Astrocyte (in vitro differentiated cells and primary cell): ENCODE results near the gene CROCC2. TPM values are rescaled to one million over a fixed set of nuclear protein-coding genes. Genes with fewer than 3 reads are reported as not detected.
A peak's percentile ranks its signal among the peaks of the same experiment; 100 is the strongest.

Experiments used
- DNase-seq: peaks from one replicate; pipeline ENCODE4 v3.0.0-alpha.2; 2010; ENCODE audit warnings: low read depth
- FAIRE-seq: peaks from 2 replicates; lab custom pipeline; 2011; peaks lifted over from hg19 to GRCh38; lab: Jason Lieb, UNC
- H2AFZ ChIP-seq: 2 replicates; pipeline ENCODE4 v1.6.0; 2012; ENCODE audit warnings: low read depth, low read length, inconsistent platforms
- H3K27ac ChIP-seq: 2 replicates; pipeline ENCODE4 v1.5.1; 2011; ENCODE audit warnings: low read depth, low read length, inconsistent platforms
- H3K27me3 ChIP-seq: 2 replicates; pipeline ENCODE4 v1.6.0; 2011; ENCODE audit warnings: low read length, inconsistent platforms; ENCODE audit not compliant: insufficient read depth
- H3K36me3 ChIP-seq: 2 replicates; pipeline ENCODE4 v1.5.1; 2011; ENCODE audit warnings: low read length, inconsistent platforms; ENCODE audit not compliant: insufficient read depth
- H3K4me1 ChIP-seq: 2 replicates; pipeline ENCODE4 v1.5.1; 2011; ENCODE audit warnings: low read length, inconsistent platforms; ENCODE audit not compliant: insufficient read depth
- H3K4me2 ChIP-seq: 2 replicates; pipeline ENCODE4 v1.6.0; 2012; ENCODE audit warnings: low read length, inconsistent platforms
- H3K4me3 ChIP-seq: 2 replicates; pipeline ENCODE4 v1.5.1; 2011; ENCODE audit warnings: low read depth, mild to moderate bottlenecking, low read length, inconsistent platforms; ENCODE audit not compliant: insufficient read depth
- H3K79me2 ChIP-seq: 2 replicates; pipeline ENCODE4 v1.6.0; 2012; ENCODE audit warnings: mild to moderate bottlenecking, low read length, inconsistent platforms; ENCODE audit not compliant: insufficient read depth
- H3K9ac ChIP-seq: 2 replicates; pipeline ENCODE4 v1.6.0; 2012; ENCODE audit warnings: mild to moderate bottlenecking, low read length, inconsistent platforms
- H3K9me3 ChIP-seq: 2 replicates; pipeline ENCODE4 v1.5.1; 2012; ENCODE audit warnings: low read depth, mild to moderate bottlenecking, low read length, inconsistent platforms; ENCODE audit not compliant: insufficient read depth
- H4K20me1 ChIP-seq: 2 replicates; pipeline ENCODE4 v1.6.0; 2012; ENCODE audit warnings: low read length, inconsistent platforms; ENCODE audit not compliant: insufficient read depth
- H3K27ac Mint-ChIP-seq: one replicate; pipeline ENCODE4 v1.8.0; 2021; ENCODE audit warnings: mild to moderate bottlenecking, mixed read lengths; ENCODE audit not compliant: unreplicated experiment
- H3K27me3 Mint-ChIP-seq: one replicate; pipeline ENCODE4 v1.8.0; 2021; ENCODE audit warnings: low read depth, mixed read lengths; ENCODE audit not compliant: unreplicated experiment
- H3K36me3 Mint-ChIP-seq: one replicate; pipeline ENCODE4 v1.8.0; 2021; ENCODE audit warnings: low read depth, mixed read lengths; ENCODE audit not compliant: unreplicated experiment
- H3K4me1 Mint-ChIP-seq: one replicate; pipeline ENCODE4 v1.8.0; 2021; ENCODE audit warnings: low read depth, mixed read lengths; ENCODE audit not compliant: unreplicated experiment
- H3K4me3 Mint-ChIP-seq: one replicate; pipeline ENCODE4 v1.8.0; 2021; ENCODE audit warnings: mild to moderate bottlenecking, moderate library complexity, mixed read lengths; ENCODE audit not compliant: unreplicated experiment
- H3K9me3 Mint-ChIP-seq: one replicate; pipeline ENCODE4 v1.8.0; 2021; ENCODE audit warnings: mild to moderate bottlenecking, mixed read lengths; ENCODE audit not compliant: unreplicated experiment
- CTCF ChIP-seq: IDR thresholded peaks from 2 replicates; pipeline ENCODE4 v1.5.1; 2011; ENCODE audit warnings: low read depth, mild to moderate bottlenecking, inconsistent platforms, low read length, moderate library complexity; ENCODE audit not compliant: insufficient read depth
- EZH2 ChIP-seq: IDR thresholded peaks from 2 replicates; pipeline ENCODE4 v1.6.1; 2012; ENCODE audit warnings: mild to moderate bottlenecking, low read length, inconsistent platforms; ENCODE audit not compliant: insufficient read depth
- total RNA-seq: library from RNA; stranded (reverse); gene quantifications from 2 replicates; pipeline ENCODE4 v1.2.1, GENCODE V29; 2021

The CROCC2 gene
- total RNA-seq, 1 donor from 2014 or later, result not detected

- peaks cover 17% of the 10 kb centered on the region for H3K27me3 Mint-ChIP-seq
- Histone ChIP-seq H2AFZ (peak overlapping the region; percentile 60), H3K9me3 (no peaks in the 10 kb centered on the region), H3K4me2 (peak overlapping the region; percentile 25), H3K79me2 (no peaks in the 10 kb centered on the region), H3K9ac (no peak overlapping the region), H3K4me1 (peaks cover 3% of the 10 kb centered on the region), H4K20me1 (no peaks in the 10 kb centered on the region), H3K27ac (no peak overlapping the region), H3K27me3 (no peaks in the 10 kb centered on the region), H3K36me3 (no peaks in the 10 kb centered on the region), H3K4me3 (no peak overlapping the region)
- no peaks in the 10 kb centered on the region for H3K36me3 Mint-ChIP-seq
- DNase-seq (peak; percentile 36), FAIRE-seq (no peak)
- H3K27ac Mint-ChIP-seq, result no peak overlapping the region
- TF ChIP-seq CTCF, result no peak
- TF ChIP-seq EZH2, result no peak
- H3K4me3 Mint-ChIP-seq, result no peak overlapping the region
- no peaks in the 10 kb centered on the region for H3K4me1 Mint-ChIP-seq
- H3K9me3 Mint-ChIP-seq, result no peaks in the 10 kb centered on the region
Observed at GRCh38 chr2:240893363-240893844, 12.7 kb upstream of the CROCC2 start.

GRCh38 chr2:240894006-240894405, 12.1 kb upstream of the CROCC2 start:
- no peaks in the 10 kb centered on the region for H3K27me3 ChIP-seq
- H4K20me1 ChIP-seq, result no peaks in the 10 kb centered on the region
- no peak overlapping the region for H3K4me3 ChIP-seq
- H3K27me3 Mint-ChIP-seq, result peaks cover 18% of the 10 kb centered on the region
- H3K9ac ChIP-seq, result no peak overlapping the region
- DNase-seq (no peak), FAIRE-seq (no peak)
- no peaks in the 10 kb centered on the region for H3K36me3 ChIP-seq
- no peak for TF ChIP-seq CTCF
- no peak for TF ChIP-seq EZH2
- H3K9me3 ChIP-seq, result no peaks in the 10 kb centered on the region
- no peaks in the 10 kb centered on the region for H3K9me3 Mint-ChIP-seq
- peak overlapping the region; percentile 25 for H3K4me2 ChIP-seq
- no peak overlapping the region for H3K27ac ChIP-seq
- peaks cover 2% of the 10 kb centered on the region for H3K4me1 Mint-ChIP-seq
- H3K27ac Mint-ChIP-seq, result no peak overlapping the region
- H2AFZ ChIP-seq, result no peak overlapping the region
- H3K36me3 Mint-ChIP-seq, result no peaks in the 10 kb centered on the region
- H3K79me2 ChIP-seq, result no peaks in the 10 kb centered on the region
- no peak overlapping the region for H3K4me3 Mint-ChIP-seq
- peaks cover 3% of the 10 kb centered on the region for H3K4me1 ChIP-seq

- Histone ChIP-seq H3K27me3 (no peaks in the 10 kb centered on the region), H3K4me1 (peaks cover 3% of the 10 kb centered on the region), H3K4me3 (no peak overlapping the region), H3K36me3 (no peaks in the 10 kb centered on the region), H4K20me1 (no peaks in the 10 kb centered on the region), H3K79me2 (no peaks in the 10 kb centered on the region), H3K4me2 (no peak overlapping the region), H3K27ac (no peak overlapping the region), H2AFZ (no peak overlapping the region), H3K9ac (no peak overlapping the region), H3K9me3 (no peaks in the 10 kb centered on the region)
- H3K27me3 Mint-ChIP-seq, result peaks cover 21% of the 10 kb centered on the region
- peaks cover 2% of the 10 kb centered on the region for H3K4me1 Mint-ChIP-seq
- H3K27ac Mint-ChIP-seq, result no peak overlapping the region
- DNase-seq, result no peak
- H3K9me3 Mint-ChIP-seq, result no peaks in the 10 kb centered on the region
- no peaks in the 10 kb centered on the region for H3K36me3 Mint-ChIP-seq
- no peak overlapping the region for H3K4me3 Mint-ChIP-seq
- TF ChIP-seq CTCF (no peak), EZH2 (no peak)
- FAIRE-seq, result no peak
Observed at GRCh38 chr2:240894836-240895558, 11.1 kb upstream of the CROCC2 start.
